Stimulated activated CD4-positive, alpha-beta T cell treated with anti-CD3 and anti-CD28 coated beads, Interleukin-12 subunit alpha, Interleukin-12 subunit beta, amount 100 ng/mL, for 24 hours (primary cell): ENCODE measurements around the gene WFIKKN2.

Experiments used
- DNase-seq, 2 experiments: peaks; one replicate each; pipeline ENCODE4 v3.0.0-alpha.2; 2020; ENCODE audit warnings: low read depth in 2 of 2

WFIKKN2 gene

GRCh38 chr17:50834429-50835300 lies 721 bp upstream of the WFIKKN2 start:
- DNase-seq = no peak

GRCh38 chr17:50836826-50837225 lies 1.4 kb downstream of the WFIKKN2 start:
- DNase-seq = no peak

GRCh38 chr17:50837286-50837979 lies 2.0 kb downstream of the WFIKKN2 start:
- DNase-seq = no peak

- no peak for DNase-seq
Measured at GRCh38 chr17:50837980-50838954, 2.9 kb downstream of the WFIKKN2 start.

GRCh38 chr17:50839591-50840310 lies 4.4 kb downstream of the WFIKKN2 start:
- no peak for DNase-seq

- no peak for DNase-seq
Measured at GRCh38 chr17:50840311-50840851, 5.0 kb downstream of the WFIKKN2 start.

GRCh38 chr17:50841277-50841948 lies 6.0 kb downstream of the WFIKKN2 start:
- no peak for DNase-seq

- DNase-seq = peak in 1 of 2 experiments; percentile 50
Measured at GRCh38 chr17:50841949-50842354, 6.6 kb downstream of the WFIKKN2 start.

GRCh38 chr17:50842506-50843149 lies 7.2 kb downstream of the WFIKKN2 start:
- DNase-seq = no peak

GRCh38 chr17:50843150-50843905 lies 7.9 kb downstream of the WFIKKN2 start:
- DNase-seq = no peak

GRCh38 chr17:50844117-50844700 lies 8.8 kb downstream of the WFIKKN2 start:
- no peak for DNase-seq

GRCh38 chr17:50845240-50846147 lies 10.1 kb downstream of the WFIKKN2 start:
- no peak for DNase-seq

GRCh38 chr17:50847566-50847965 lies 12.2 kb downstream of the WFIKKN2 start:
- DNase-seq = no peak

GRCh38 chr17:50848039-50848438 lies 12.7 kb downstream of the WFIKKN2 start:
- DNase-seq = no peak

- DNase-seq = no peak
Measured at GRCh38 chr17:50848711-50849110, 13.3 kb downstream of the WFIKKN2 start.

- no peak for DNase-seq
Measured at GRCh38 chr17:50850640-50851039, 15.3 kb downstream of the WFIKKN2 start.

GRCh38 chr17:50853015-50853615 lies 17.7 kb downstream of the WFIKKN2 start:
- no peak for DNase-seq
